ENCODE measurements around the gene CALD1.

The CALD1 gene

DNA sequence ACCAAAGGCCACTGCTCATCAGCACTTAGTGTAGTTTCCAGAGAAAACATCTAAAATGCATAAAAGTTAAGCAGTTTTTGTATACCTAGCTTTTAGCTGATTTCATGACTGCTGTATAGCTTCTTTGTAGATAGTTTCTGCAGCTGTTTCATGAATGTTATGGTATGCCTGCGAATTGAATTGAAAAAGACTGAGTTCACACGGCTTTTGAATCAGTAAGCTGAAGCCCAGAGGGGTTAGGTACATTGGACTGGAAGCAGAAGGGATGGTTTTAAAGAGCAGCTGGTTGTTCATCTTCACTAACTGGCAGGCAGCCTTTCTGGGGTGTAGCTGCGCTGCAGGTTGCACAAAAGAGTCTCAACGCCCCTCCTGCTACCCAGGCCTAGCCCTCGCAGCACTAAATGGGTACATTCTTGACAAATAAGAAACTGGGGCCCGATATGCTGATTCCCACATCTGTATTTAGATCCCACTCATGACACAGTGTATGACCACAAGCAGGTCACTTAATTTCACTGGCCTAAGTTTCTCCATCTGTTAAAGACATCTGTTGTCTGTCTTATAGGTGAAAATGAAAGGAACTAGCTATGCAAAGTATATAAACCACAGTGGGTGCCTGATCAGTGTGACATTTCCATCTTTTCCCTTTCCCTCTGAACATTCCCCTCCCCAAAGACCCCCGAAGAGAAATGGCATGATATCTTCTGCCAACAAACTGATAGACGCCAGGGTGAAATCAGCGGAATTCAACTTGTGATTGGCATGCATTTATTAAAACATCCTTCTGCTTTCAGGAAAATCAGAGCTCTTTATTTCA is 120.9 kb downstream of the CALD1 start:
- no peak for DNase-seq
- no peak for TF ChIP-seq POLR2A (IDR thresholded peaks at IDR 0.05; ENCODE audit: low read length)
- TF ChIP-seq GATA1 (IDR thresholded peaks at IDR 0.05; ENCODE audit: low read depth, low read length), result no peak

DNA sequence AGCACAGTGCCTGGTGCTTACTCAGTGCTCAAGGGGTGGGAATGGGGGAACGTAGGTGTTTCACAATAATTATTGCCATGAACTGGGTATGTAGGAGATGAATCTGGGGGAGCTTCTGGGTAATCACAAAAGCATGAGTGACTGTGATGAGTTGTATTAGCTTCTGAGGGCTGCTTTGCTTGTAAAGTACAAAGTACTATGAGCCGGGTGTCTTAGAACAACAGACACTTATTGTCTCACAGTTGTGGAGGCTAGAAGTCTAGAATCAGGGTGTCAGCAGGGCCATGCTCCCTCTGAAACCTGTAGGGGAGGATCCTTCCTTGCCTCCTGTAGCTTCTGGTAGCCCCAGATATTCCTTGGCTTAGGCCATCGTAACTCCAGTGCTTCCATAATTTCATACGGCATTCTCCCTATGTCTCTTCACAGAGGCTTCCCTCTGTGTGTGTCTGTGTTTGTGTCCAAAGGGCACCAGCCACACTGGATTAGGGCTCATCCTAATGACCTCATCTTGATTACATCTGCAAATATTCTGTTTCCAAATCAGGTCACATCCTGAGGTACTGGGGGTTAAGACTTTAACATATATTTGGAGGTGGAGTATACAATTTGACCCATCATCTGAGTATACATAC is 122.1 kb downstream of the CALD1 start:
- no peak for TF ChIP-seq POLR2A (IDR thresholded peaks at IDR 0.05; ENCODE audit: low read length)
- TF ChIP-seq GATA1 (IDR thresholded peaks at IDR 0.05; ENCODE audit: low read depth, low read length), result no peak

DNA sequence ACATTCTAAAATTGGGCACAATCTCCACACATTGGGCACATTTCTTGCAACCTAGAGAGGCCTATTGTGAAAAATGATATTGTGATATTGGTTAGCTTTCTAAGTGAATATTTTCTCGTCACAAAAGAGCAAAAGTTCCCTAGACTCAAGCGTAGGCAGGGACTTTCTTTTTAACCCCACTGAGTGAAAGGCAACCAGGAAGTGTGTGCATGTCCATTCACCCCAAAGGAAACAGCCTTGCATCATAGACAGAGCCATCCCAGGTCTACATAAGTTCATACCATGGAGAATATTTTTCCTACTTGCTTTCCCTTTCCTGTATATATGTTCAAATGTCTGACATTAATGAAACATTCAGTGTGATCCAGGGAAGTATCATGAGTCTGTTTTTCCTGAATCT is 122.6 kb downstream of the CALD1 start:
- no peak for DNase-seq
- no peak for TF ChIP-seq GATA1 (IDR thresholded peaks at IDR 0.05; ENCODE audit: low read depth, low read length)
- no peak for TF ChIP-seq POLR2A (IDR thresholded peaks at IDR 0.05; ENCODE audit: low read length)

More for the DNA sequence above, 122.1 kb downstream of the CALD1 start:
- no peak for DNase-seq

DNA sequence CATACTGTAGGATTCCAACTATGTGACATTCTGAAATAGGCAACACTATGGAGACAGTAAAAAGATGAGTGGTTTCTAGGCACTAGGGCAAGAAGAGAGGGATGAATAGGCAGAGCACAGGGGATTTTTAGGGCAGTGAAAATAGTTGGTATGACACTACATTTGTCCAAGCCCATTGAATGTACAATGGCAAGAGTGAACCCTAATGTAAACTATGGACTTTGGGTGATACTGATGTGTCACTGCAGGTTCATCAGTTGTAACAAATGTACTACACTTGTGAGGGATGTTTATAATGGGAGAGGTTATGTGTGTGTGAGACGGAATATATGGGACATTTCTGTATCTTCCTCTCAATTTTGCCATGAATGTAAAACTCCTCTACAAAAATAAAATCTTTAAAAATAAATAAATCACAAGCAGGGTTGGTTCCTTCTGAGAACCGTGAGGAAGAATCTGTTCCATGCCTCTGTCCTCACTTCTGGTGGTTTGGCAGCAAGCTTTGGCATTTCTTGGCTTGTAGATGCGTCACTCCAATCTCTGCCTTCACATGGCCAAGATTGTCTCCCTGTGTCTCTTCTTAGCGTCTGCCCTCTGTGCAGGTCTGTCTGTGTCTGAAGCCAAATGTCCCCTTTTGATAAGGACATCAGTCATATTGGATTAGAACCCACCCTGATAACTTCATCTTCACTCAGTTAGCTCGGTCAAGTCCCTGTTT is 123.8 kb downstream of the CALD1 start:
- no peak for DNase-seq
- TF ChIP-seq GATA1 (IDR thresholded peaks at IDR 0.05; ENCODE audit: low read depth, low read length) (no peak), POLR2A (IDR thresholded peaks at IDR 0.05; ENCODE audit: low read length) (no peak)

DNA sequence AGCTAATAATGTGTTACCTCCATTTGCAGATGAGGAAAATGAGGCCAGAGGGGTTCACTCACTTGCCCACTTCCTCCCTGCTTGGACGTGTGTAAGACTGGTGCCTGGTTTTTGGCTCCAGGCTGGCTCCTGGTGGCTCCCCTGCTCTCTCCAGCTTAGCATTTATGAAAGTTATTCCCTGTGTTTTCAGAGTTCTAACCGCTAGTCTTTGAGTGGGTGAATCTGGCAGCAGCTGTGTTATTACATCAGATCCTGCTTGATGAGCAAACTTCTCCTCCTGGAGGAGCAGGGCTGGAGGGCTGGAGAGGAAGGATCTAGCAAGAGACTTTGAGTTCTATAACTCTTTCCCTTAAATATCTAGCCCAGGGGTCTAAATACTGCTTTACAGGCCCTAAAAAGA is 125.9 kb downstream of the CALD1 start:
- no peak for DNase-seq
- TF ChIP-seq GATA1 (IDR thresholded peaks at IDR 0.05; ENCODE audit: low read depth, low read length) (no peak), POLR2A (IDR thresholded peaks at IDR 0.05; ENCODE audit: low read length) (no peak)

DNA sequence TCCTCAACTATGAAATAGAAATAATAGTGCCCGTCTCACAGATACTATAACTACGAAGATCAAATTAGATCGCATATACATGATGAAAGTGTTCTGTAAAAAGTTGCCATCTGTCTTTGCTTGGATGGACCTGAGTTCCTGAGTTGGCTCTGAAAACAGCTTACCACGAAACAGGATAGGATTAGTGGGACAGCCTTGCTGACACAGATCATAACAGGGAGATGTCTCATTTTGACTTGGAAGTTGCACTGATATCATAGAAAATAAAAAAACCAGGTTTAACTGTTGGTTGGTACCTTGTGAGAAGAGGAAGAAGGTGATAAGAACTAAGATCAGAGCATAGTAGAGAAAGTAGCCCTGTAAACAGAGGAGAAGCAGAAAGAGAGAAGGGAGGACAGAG is 127.6 kb downstream of the CALD1 start:
- TF ChIP-seq GATA1 (IDR thresholded peaks at IDR 0.05; ENCODE audit: low read depth, low read length), result no peak
- no peak for TF ChIP-seq POLR2A (IDR thresholded peaks at IDR 0.05; ENCODE audit: low read length)

DNA sequence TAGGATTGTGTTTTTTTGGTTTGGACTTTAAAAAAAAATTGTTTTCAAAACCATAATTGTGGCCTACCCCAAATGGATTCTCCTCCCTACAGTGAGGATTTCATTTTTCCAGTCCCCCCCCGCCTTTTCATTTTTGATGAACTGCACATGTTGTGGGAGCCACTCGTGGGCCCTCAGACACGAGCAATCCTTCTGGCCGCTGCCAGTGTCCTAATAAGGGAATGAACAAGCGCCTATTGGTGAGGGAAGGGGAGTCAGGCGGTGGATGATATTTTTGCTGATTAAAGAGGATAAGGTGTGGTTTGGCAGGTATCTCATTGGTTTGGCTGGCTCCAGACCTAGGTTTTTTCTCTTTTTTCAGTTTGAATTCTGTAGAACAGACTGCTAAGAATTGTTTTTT is 128.2 kb downstream of the CALD1 start:
- TF ChIP-seq POLR2A (IDR thresholded peaks at IDR 0.05; ENCODE audit: low read length), result no peak
- no peak for TF ChIP-seq GATA1 (IDR thresholded peaks at IDR 0.05; ENCODE audit: low read depth, low read length)
- DNase-seq, result no peak

More for the DNA sequence above, 127.6 kb downstream of the CALD1 start:
- no peak for DNase-seq

DNA sequence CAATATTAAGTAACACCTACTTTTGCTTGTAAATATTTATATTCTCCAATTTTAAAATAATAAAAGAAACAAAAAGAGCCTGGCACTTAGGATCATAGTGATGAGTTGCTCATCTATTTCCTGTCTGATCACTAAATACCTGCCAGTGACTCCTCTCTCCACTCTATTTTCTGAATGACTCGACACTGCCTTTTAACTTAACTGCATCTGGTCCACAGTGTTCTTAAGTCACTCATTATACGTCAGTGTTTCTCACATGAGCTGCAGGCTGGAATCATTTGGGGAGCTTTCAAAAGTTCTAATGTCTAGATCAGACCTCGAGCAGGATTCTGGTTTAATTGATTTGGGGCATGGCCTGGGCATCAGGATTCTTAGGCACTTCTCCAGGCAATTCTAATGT is 128.9 kb downstream of the CALD1 start:
- no peak for TF ChIP-seq POLR2A (IDR thresholded peaks at IDR 0.05; ENCODE audit: low read length)
- no peak for TF ChIP-seq GATA1 (IDR thresholded peaks at IDR 0.05; ENCODE audit: low read depth, low read length)
- DNase-seq, result no peak

DNA sequence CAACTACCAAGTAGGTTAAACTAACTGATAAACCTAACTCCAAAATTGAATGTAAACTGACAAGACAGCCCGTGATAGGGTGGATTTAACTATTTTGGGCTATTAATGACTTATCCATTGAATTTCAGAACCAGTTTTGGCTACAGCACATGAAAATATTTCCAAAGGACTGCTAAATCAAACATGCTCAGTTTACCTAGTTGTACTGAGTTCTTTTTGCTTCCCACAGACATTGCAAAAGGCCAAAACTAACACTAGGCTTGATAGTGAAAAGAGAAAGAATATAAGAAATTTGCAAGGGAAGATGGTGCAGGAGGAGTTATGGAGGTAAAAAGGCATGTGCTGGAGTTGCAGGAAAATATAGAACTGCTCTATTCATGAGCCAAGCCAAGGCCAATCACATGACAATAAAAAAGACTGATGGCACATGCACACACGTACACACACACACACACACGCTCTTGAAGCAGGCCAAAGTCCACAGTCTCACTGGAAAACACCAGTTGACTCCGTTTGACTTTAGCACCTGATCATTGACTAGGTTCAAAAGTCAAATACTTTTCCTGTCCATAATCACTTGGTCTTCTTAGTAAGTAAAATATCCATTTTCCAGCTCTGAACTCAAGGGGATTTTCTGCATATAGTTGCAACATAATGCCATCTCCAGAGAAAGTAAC is 130.9 kb downstream of the CALD1 start:
- TF ChIP-seq POLR2A (IDR thresholded peaks at IDR 0.05; ENCODE audit: low read length) (no peak), GATA1 (IDR thresholded peaks at IDR 0.05; ENCODE audit: low read depth, low read length) (no peak)
- no peak for DNase-seq

DNA sequence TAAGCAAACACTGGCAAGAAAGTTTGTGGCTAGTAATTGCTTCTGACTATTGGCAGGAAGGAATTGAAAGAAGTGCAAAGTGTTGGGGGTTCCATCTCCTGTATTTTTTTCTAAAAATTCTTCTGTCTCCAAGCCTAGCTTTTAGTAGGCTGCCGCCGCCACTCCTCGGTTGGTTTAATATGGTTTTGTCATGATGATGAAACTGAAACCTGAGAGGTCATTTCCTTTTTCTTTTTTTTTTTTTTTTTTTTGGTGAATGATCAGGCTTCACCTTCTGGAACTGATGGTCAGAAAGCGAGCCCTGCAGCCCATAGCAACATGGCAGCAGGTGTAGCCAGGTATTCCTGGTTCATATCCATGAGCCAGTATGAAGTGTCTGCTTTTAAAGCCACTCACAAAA is 131.5 kb downstream of the CALD1 start:
- TF ChIP-seq POLR2A (IDR thresholded peaks at IDR 0.05; ENCODE audit: low read length) (no peak), GATA1 (IDR thresholded peaks at IDR 0.05; ENCODE audit: low read depth, low read length) (no peak)
- DNase-seq, result no peak

DNA sequence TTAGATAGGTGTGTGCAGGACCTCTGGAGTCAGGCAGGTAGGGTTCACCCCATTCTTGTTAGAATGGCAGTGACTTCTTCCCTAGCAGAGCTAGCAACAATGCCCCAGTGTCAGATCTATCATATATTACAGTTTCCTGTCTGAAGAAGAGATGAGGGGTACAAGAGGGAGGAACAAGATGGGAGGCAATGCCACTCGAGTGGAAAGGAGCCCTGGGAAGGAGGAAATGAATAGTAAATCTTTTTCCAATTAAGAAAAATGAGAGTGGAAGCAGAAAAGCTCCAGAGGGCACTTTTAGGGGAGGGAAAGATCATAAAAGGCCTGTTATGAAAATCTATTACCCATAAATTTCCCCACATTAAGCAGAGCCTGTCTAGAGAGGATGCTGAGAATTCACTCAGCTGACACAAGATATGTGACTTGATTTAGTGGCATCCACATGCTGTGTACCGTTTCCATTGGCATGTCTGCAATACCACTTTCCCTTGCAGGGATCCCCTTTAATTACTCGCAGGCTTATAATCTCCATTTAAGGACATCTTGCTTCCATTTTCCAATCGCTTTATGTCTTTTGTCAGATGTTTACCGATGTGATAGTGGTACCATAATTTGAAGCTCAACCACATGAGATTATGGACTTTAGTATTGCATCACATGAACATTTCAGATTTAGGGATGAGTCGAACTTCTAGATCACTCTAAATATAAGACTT is 136.9 kb downstream of the CALD1 start:
- DNase-seq, result no peak
- no peak for TF ChIP-seq POLR2A (IDR thresholded peaks at IDR 0.05; ENCODE audit: low read length)
- TF ChIP-seq GATA1 (IDR thresholded peaks at IDR 0.05; ENCODE audit: low read depth, low read length), result no peak

DNA sequence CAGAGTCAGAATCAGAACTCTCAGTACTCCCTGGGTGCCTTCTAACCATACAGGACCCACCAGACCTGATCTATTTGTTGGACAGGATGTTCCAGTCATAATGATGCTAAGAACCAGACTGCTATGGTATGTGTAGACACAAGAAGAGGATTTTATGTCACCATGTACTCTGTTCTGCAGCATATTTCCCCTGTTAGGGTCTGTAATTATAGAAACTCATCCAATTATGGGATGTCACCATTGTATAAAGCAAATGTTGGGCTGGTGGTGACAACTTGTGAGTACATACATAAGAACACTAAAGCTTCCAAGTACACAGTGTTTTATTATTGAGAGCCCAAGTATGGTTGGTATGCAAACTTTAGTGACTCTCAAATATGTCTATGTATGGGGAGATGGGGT is 139.8 kb downstream of the CALD1 start:
- DNase-seq, result no peak
- TF ChIP-seq GATA1 (IDR thresholded peaks at IDR 0.05; ENCODE audit: low read depth, low read length) (no peak), POLR2A (IDR thresholded peaks at IDR 0.05; ENCODE audit: low read length) (no peak)

DNA sequence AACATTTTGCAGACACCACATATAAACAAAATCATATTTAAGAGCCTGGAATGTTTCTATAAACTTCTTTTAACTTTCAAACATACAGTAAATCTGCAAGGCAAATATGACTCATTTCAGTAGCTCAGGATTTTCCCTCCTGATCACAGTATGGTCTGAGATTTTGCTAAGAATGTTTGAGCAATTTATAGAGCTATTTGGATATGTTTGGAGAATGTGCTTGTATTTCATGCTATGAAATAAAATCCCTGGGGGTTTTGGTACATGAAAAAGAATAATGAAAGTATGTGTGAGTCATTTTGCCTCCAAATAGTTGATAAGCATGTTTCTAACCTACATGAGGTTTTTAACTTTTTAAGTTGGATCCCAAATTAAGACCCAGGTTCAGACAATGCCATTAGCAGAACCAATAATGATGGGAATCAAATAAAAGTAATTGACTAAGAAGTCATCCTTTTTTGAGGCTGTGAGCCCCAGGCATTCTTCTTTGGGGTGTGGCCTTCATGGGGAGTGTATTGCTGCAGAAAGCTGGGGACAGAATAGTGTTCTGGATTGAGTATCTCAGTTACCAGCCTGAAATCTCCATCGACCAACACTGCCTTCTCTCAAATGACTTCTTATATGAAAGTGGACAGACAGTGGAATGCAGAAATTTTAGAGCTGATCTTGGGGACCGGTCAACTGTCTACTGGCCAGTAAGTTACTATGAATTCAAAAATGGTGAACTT is 140.8 kb downstream of the CALD1 start:
- no peak for DNase-seq
- TF ChIP-seq GATA1 (IDR thresholded peaks at IDR 0.05; ENCODE audit: low read depth, low read length), result no peak
- TF ChIP-seq POLR2A (IDR thresholded peaks at IDR 0.05; ENCODE audit: low read length), result no peak
